ENCODE data around the gene TNFAIP3.

The TNFAIP3 gene

GRCh38 chr6:137864812-137865508, 2.1 kb upstream of the TNFAIP3 start:
- TF ChIP-seq, protein P1, sequence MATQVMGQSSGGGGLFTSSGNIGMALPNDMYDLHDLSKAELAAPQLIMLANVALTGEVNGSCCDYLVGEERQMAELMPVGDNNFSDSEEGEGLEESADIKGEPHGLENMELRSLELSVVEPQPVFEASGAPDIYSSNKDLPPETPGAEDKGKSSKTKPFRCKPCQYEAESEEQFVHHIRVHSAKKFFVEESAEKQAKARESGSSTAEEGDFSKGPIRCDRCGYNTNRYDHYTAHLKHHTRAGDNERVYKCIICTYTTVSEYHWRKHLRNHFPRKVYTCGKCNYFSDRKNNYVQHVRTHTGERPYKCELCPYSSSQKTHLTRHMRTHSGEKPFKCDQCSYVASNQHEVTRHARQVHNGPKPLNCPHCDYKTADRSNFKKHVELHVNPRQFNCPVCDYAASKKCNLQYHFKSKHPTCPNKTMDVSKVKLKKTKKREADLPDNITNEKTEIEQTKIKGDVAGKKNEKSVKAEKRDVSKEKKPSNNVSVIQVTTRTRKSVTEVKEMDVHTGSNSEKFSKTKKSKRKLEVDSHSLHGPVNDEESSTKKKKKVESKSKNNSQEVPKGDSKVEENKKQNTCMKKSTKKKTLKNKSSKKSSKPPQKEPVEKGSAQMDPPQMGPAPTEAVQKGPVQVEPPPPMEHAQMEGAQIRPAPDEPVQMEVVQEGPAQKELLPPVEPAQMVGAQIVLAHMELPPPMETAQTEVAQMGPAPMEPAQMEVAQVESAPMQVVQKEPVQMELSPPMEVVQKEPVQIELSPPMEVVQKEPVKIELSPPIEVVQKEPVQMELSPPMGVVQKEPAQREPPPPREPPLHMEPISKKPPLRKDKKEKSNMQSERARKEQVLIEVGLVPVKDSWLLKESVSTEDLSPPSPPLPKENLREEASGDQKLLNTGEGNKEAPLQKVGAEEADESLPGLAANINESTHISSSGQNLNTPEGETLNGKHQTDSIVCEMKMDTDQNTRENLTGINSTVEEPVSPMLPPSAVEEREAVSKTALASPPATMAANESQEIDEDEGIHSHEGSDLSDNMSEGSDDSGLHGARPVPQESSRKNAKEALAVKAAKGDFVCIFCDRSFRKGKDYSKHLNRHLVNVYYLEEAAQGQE (IDR thresholded peaks at IDR 0.05; ENCODE audit: insufficient read depth in 1 of 2, low read depth in 2 of 2, low read length in 2 of 2) = no peak
- TF ChIP-seq FOXP2 (optimal IDR thresholded peaks at IDR 0.05; ENCODE audit: borderline replicate concordance, extremely low read depth, extremely low read length, insufficient read depth) (no peak), POLR2AphosphoS5 (IDR thresholded peaks at IDR 0.05; ENCODE audit: low read depth, low read length) (no peak), SIN3A (IDR thresholded peaks at IDR 0.05; ENCODE audit: borderline replicate concordance, insufficient read depth, low read length) (no peak), TAF1 (IDR thresholded peaks at IDR 0.05; ENCODE audit: borderline replicate concordance, insufficient read depth, low read length) (no peak)

DNA sequence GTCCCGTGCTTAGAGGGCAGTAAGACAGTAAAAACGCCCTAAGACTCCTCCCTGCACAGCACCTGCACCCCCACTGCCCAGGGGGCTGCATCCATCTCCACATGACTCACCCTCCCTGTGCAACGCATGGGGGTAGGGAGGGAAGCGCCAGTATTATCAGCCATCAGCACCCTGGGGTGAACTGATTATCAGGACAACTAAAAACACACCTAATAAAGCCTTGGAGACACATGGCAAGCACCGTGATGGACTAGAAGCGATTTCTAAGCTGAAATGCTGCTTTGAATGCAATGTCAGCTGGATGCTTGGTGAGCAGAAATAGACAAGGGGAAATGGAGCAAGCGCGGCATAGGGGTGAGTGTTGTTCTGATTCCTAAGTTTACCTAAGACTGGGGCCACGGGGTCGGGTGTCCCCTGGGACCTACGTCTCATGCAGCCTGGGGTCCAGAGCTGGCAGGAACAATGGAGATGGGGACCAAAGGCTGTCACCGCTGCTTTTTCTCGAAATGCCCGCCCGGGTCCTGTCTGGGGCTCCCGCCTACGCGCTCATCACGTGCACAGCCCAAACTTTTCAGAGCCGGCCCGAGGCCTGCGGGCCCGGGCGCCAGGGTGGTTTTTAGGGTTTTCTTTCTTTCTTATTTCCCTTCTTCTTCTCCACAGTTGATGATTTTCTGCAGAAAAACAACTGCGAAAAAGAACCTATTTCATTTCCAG, 702 bp upstream of the TNFAIP3 start:
- TF ChIP-seq FOXP2 (optimal IDR thresholded peaks at IDR 0.05; ENCODE audit: borderline replicate concordance, extremely low read depth, extremely low read length, insufficient read depth) (no peak), SIN3A (IDR thresholded peaks at IDR 0.05; ENCODE audit: borderline replicate concordance, insufficient read depth, low read length) (no peak), TAF1 (IDR thresholded peaks at IDR 0.05; ENCODE audit: borderline replicate concordance, insufficient read depth, low read length) (no peak), POLR2AphosphoS5 (IDR thresholded peaks at IDR 0.05; ENCODE audit: low read depth, low read length) (no peak)
- TF ChIP-seq, protein P1 (IDR thresholded peaks at IDR 0.05; ENCODE audit: insufficient read depth in 1 of 2, low read depth in 2 of 2, low read length in 2 of 2) = no peak

DNA sequence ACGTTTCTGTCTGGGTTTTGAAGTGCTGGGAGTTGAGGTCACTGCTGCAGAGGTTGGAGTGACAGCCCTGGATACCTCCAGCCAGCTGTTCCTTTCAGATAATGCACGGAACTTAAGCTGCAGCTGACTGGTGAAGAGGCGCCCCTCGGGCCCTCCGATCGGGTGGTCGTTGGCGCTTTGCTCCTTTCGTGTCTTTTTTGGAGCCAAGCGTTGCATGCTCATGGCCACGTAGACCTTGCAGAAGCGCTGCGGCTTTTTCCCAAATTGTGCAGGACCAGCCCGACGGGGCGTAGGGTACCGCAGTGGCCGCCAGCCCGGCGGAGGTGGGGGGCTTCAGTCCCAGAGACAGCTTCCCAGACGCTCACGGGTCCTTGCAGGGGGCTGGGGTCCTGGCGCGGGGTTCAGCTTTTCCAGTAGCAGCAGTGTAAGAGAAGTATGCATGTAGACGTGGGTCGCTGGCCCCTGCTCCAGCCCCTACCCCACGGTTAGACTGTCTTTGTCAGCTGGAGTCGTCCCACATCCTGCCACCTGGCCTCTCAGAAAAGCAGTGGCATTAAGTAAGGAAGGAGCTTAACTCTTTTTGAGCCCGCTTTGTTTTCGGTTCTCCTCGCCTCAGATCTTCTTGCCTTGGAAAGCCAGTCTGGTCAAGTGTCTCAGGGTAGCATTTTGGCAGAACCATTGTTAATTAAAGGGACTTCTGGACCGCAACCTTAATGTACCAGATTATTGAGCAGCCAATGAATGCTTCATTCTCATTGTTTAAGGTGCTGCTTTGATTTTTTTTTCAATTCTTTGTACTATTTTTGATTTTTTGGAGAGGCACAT, 838 bp downstream of the TNFAIP3 start:
- TF ChIP-seq TAF1 (IDR thresholded peaks at IDR 0.05; ENCODE audit: borderline replicate concordance, insufficient read depth, low read length) (no peak), SIN3A (IDR thresholded peaks at IDR 0.05; ENCODE audit: borderline replicate concordance, insufficient read depth, low read length) (no peak), FOXP2 (optimal IDR thresholded peaks at IDR 0.05; ENCODE audit: borderline replicate concordance, extremely low read depth, extremely low read length, insufficient read depth) (no peak), POLR2AphosphoS5 (IDR thresholded peaks at IDR 0.05; ENCODE audit: low read depth, low read length) (no peak)
- TF ChIP-seq, protein P1 (IDR thresholded peaks at IDR 0.05; ENCODE audit: insufficient read depth in 1 of 2, low read depth in 2 of 2, low read length in 2 of 2) = no peak

- TF ChIP-seq TAF1 (IDR thresholded peaks at IDR 0.05; ENCODE audit: borderline replicate concordance, insufficient read depth, low read length) (no peak), SIN3A (IDR thresholded peaks at IDR 0.05; ENCODE audit: borderline replicate concordance, insufficient read depth, low read length) (no peak), FOXP2 (optimal IDR thresholded peaks at IDR 0.05; ENCODE audit: borderline replicate concordance, extremely low read depth, extremely low read length, insufficient read depth) (no peak), POLR2AphosphoS5 (IDR thresholded peaks at IDR 0.05; ENCODE audit: low read depth, low read length) (no peak)
- TF ChIP-seq, protein P1 (IDR thresholded peaks at IDR 0.05; ENCODE audit: insufficient read depth in 1 of 2, low read depth in 2 of 2, low read length in 2 of 2) = no peak
Measured at GRCh38 chr6:137868721-137869548, 1.9 kb downstream of the TNFAIP3 start.
